Endothelial cell of umbilical vein (primary cell): ENCODE results near the gene ITPKB. TPM values are rescaled to one million over a fixed set of nuclear protein-coding genes. Genes with fewer than 3 reads are reported as not detected.

Experiments used
- BruUV-seq: library from RNA; stranded (reverse); fragments of 400-500 nt; replicated peaks from 2 replicates; lab custom pipeline; 2021; lab: Mats Ljungman, UMichigan
- CTCF ChIA-PET: fragments of 300-600, 350-600 bp; sonication (Branson Sonifier 250); formaldehyde crosslinking; loops from one replicate; lab custom pipeline; 2021; ENCODE audit warnings: antibody characterized with exemption, inconsistent platforms; lab: Charles Lee
- POLR2A ChIA-PET: fragments of 300-600, 350-600 bp; sonication (Branson Sonifier 250); formaldehyde crosslinking; loops from one replicate; lab custom pipeline; 2021; ENCODE audit warnings: antibody characterized with exemption, inconsistent platforms; lab: Charles Lee
- DNase-seq: peaks from one replicate; pipeline ENCODE4 v3.0.0-alpha.2; 2011; ENCODE audit warnings: low read depth, low spot score
- FAIRE-seq: peaks from 2 replicates; lab custom pipeline; 2011; peaks lifted over from hg19 to GRCh38; lab: Jason Lieb, UNC
- H2AFZ ChIP-seq: 2 replicates; pipeline ENCODE4 v1.6.0; 2012; ENCODE audit warnings: low read depth, low read length, control low read depth, inconsistent platforms
- H3K27ac ChIP-seq: 2 replicates; pipeline ENCODE4 v1.5.1; 2011; ENCODE audit warnings: low read depth, mild to moderate bottlenecking, control low read depth, low read length, moderate library complexity; ENCODE audit not compliant: insufficient read depth
- H3K27me3 ChIP-seq, 2 experiments: 2 replicates each; pipeline versions ENCODE4 v1.6.0 to v1.6.1; 2011; ENCODE audit warnings: low read length in 2 of 2, mixed read lengths in 1 of 2; ENCODE audit not compliant: control insufficient read depth in 2 of 2, insufficient read depth in 2 of 2
- H3K36me3 ChIP-seq, 2 experiments: 2 replicates in 1 of 2; 3 replicates in 1 of 2; pipeline ENCODE4 v1.5.1; 2011; ENCODE audit warnings: low read length in 2 of 2, mild to moderate bottlenecking in 1 of 2, moderate library complexity in 1 of 2; ENCODE audit not compliant: control insufficient read depth in 2 of 2, insufficient read depth in 2 of 2; ENCODE audit errors: extremely low read depth in 1 of 2
- H3K4me1 ChIP-seq: 3 replicates; pipeline ENCODE4 v1.5.1; 2011; ENCODE audit warnings: mild to moderate bottlenecking, low read length; ENCODE audit not compliant: control insufficient read depth, insufficient read depth; ENCODE audit errors: extremely low read depth
- H3K4me2 ChIP-seq: 2 replicates; pipeline ENCODE4 v1.6.1; 2011; ENCODE audit warnings: low read length, control low read depth, mixed read lengths; ENCODE audit not compliant: insufficient read depth
- H3K4me3 ChIP-seq, 3 experiments: fragments of 200-600 bp in 1 of 3; sonication (generic), shearing (Covaris generic) in 1 of 3; replicated peaks in 1 of 3; 2 replicates each; pipeline ENCODE4 v1.5.1; 2011 to 2016; ENCODE audit warnings: control low read depth in 3 of 3, low read length in 3 of 3, mild to moderate bottlenecking in 2 of 3, inconsistent platforms in 1 of 3, low read depth in 1 of 3, moderate library complexity in 1 of 3; ENCODE audit not compliant: insufficient read depth in 1 of 3
- H3K79me2 ChIP-seq: 2 replicates; pipeline ENCODE4 v1.6.0; 2012; ENCODE audit warnings: low read length, inconsistent platforms; ENCODE audit not compliant: control insufficient read depth, insufficient read depth
- H3K9ac ChIP-seq: replicated peaks from 2 replicates; pipeline ENCODE3; 2011; ENCODE audit warnings: low read length, control low read depth; ENCODE audit not compliant: insufficient read depth; ENCODE audit errors: extremely low read depth
- H3K9me1 ChIP-seq: replicated peaks from 3 replicates; pipeline ENCODE4 v1.6.0; 2011; ENCODE audit warnings: mild to moderate bottlenecking, low read length; ENCODE audit not compliant: control insufficient read depth, insufficient read depth; ENCODE audit errors: extremely low read depth
- H3K9me3 ChIP-seq: replicated peaks from 2 replicates; pipeline ENCODE4 v1.5.1; 2012; ENCODE audit warnings: low read length, inconsistent platforms; ENCODE audit not compliant: control insufficient read depth, insufficient read depth
- H4K20me1 ChIP-seq: replicated peaks from 2 replicates; pipeline ENCODE3; 2011; ENCODE audit warnings: mild to moderate bottlenecking, low read length; ENCODE audit not compliant: control insufficient read depth, insufficient read depth; ENCODE audit errors: extremely low read depth
- EZH2 ChIP-seq: IDR thresholded peaks from 2 replicates; pipeline ENCODE4 v1.6.1; 2012; ENCODE audit warnings: borderline replicate concordance, low read depth, mild to moderate bottlenecking, moderate library complexity, low read length, inconsistent platforms; ENCODE audit not compliant: severe bottlenecking
- FOS ChIP-seq: IDR thresholded peaks from 2 replicates; pipeline ENCODE4 v1.6.1; 2011; ENCODE audit warnings: mild to moderate bottlenecking, low read length, moderate library complexity, borderline replicate concordance; ENCODE audit not compliant: insufficient read depth
- GATA2 ChIP-seq: IDR thresholded peaks from 2 replicates; pipeline ENCODE4 v1.7.0; 2011; ENCODE audit warnings: low read depth, mild to moderate bottlenecking, moderate library complexity, mixed read lengths, low read length; ENCODE audit not compliant: insufficient read length, insufficient read depth
- JUN ChIP-seq: IDR thresholded peaks from 2 replicates; pipeline ENCODE4 v1.6.1; 2011; ENCODE audit warnings: borderline replicate concordance, low read depth; ENCODE audit not compliant: insufficient read length, insufficient read depth
- MAX ChIP-seq: IDR thresholded peaks from 2 replicates; pipeline ENCODE4 v1.6.1; 2011; ENCODE audit not compliant: insufficient read depth, insufficient read length
- MYC ChIP-seq: IDR thresholded peaks from one replicate; pipeline ENCODE4 v1.6.1; 2011; ENCODE audit warnings: mild to moderate bottlenecking, low read depth, low read length
- POLR2A ChIP-seq: IDR thresholded peaks from 2 replicates; pipeline ENCODE4 v1.6.1; 2012; ENCODE audit warnings: low read depth, mild to moderate bottlenecking, control low read depth, low read length
- POLR2AphosphoS5 ChIP-seq: IDR thresholded peaks from 2 replicates; pipeline ENCODE4 v1.6.1; 2012; ENCODE audit warnings: low read depth, mild to moderate bottlenecking, control low read depth, low read length, moderate library complexity; ENCODE audit not compliant: insufficient read depth
- dilution Hi-C: fragments of 300-500 bp; cut with MboI; formaldehyde crosslinking; loops from one replicate; pipeline ENCODE4 v1.15.0; 2019; ENCODE audit warnings: low sequenced_read_pairs; ENCODE audit not compliant: extremely low pct_ligation_motif_present
- intact Hi-C: fragments of 100-400 bp; cut with micrococcal nuclease; formaldehyde crosslinking; loops from one replicate; pipeline ENCODE4 v1.10.0; 2022
- polyA plus RNA-seq, 4 experiments: library from polyadenylated mRNA; depleted of rRNA in 3 of 4; stranded (reverse) in 3 of 4; unstranded in 1 of 4; fragments of >200 nt; gene quantifications; 2 replicates each; pipeline versions ENCODE4 v1.2.1 to v1.2.3, GENCODE V29; 2011 to 2012; ENCODE audit warnings: missing spikeins in 1 of 4
- total RNA-seq: library from RNA; stranded (reverse); gene quantifications from 2 replicates; pipeline ENCODE4 v1.2.3, GENCODE V29; 2021
- TF ChIP-seq, protein P1 (sequence below), 2 donors: IDR thresholded peaks; 1 replicate in 1 of 2; 2 replicates in 1 of 2; pipeline ENCODE4 v1.5.1; 2011; ENCODE audit warnings: low read length in 2 of 2, mild to moderate bottlenecking in 2 of 2, moderate library complexity in 2 of 2, control low read depth in 1 of 2, inconsistent platforms in 1 of 2, low read depth in 1 of 2; ENCODE audit not compliant: insufficient read depth in 1 of 2; ENCODE audit errors: extremely low read depth in 1 of 2

The ITPKB gene
- total and polyA plus RNA-seq, 2 donors (not counting 3 experiments of a cell fraction or from before 2014, with no cell fraction given), result 7.7 to 34.8 TPM

DNA sequence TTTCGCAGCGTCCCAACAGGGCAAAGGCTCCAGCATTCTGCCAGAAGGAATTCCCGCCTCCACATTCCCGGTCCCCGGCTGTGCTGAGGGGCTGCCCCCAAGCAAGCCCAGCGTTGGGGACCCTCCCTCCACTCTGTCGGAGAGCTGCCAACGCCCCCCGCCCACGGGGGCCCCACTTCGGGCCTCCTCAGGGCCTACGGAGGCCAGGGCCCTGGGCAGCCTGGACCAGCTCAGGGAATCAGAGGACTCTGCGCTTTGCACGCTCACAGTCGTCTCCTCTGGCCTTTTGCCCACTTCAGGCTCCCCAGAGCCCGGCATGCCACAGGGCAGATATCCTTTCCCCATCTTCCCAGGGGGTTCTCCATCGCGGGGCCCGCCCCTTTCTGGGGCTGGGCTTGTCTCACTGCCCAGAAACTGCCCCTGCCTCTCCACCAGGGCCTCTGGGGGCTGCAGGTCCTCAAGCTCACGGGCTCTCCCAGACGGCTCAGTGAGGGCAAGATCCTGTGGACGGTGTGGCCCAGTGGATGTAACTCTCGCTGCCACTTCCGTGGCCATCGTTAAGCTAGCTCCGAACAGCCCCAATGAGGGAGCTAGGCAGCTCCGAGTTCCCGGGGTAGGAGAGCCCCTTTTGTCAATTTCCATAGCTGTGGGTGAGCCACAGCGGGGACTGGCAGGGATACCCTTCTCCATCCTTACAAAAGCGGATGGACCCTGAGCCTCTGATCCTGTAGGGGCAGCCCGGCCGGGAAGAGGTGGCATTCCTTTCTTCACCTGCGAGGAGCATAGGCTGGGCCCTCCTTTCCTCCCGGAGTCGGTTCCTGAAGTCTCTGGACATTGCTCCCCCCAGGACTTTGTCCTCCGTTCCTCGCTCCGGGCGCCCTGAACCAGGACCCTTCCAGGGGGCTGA is 2.8 kb downstream of the ITPKB start:
- Histone ChIP-seq H2AFZ (no peak overlapping the region), H3K4me3 (peak overlapping the region in 1 of 3 experiments; percentile 70), H3K79me2 (peaks cover 31% of the 10 kb centered on the region), H3K9me3 (no peaks in the 10 kb centered on the region), H3K9ac (no peak overlapping the region), H3K4me2 (peak overlapping the region; percentile 93), H3K4me1 (peaks cover 21% of the 10 kb centered on the region), H3K9me1 (no peaks in the 10 kb centered on the region), H3K36me3 (peaks cover 2 to 5% of the 10 kb centered on the region in 2 experiments), H3K27ac (no peak overlapping the region), H3K27me3 (no peaks in the 10 kb centered on the region), H4K20me1 (peaks cover 2% of the 10 kb centered on the region)
- intact Hi-C loops, result loop anchor here (5.0 to 10.0 kb wide), 2 partner anchors 74 to 209 kb away; partner anchors contain the start of gene COQ8A
- no TSS peak for BruUV-seq
- FAIRE-seq (no peak), DNase-seq (no peak)
- CTCF ChIA-PET, result interaction anchor here (1.6 kb wide), 1 partner anchor 110 kb away, joined by 5 read pairs; no protein-coding TSS in a partner anchor
- no peak for TF ChIP-seq MAX
- TF ChIP-seq POLR2AphosphoS5, result no peak
- no peak for TF ChIP-seq FOS
- no peak for TF ChIP-seq GATA2
- TF ChIP-seq MYC, result no peak
- TF ChIP-seq EZH2, result no peak
- TF ChIP-seq, protein P1, sequence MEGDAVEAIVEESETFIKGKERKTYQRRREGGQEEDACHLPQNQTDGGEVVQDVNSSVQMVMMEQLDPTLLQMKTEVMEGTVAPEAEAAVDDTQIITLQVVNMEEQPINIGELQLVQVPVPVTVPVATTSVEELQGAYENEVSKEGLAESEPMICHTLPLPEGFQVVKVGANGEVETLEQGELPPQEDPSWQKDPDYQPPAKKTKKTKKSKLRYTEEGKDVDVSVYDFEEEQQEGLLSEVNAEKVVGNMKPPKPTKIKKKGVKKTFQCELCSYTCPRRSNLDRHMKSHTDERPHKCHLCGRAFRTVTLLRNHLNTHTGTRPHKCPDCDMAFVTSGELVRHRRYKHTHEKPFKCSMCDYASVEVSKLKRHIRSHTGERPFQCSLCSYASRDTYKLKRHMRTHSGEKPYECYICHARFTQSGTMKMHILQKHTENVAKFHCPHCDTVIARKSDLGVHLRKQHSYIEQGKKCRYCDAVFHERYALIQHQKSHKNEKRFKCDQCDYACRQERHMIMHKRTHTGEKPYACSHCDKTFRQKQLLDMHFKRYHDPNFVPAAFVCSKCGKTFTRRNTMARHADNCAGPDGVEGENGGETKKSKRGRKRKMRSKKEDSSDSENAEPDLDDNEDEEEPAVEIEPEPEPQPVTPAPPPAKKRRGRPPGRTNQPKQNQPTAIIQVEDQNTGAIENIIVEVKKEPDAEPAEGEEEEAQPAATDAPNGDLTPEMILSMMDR (IDR thresholded peaks at IDR 0.05; ENCODE audit: extremely low read depth in 1 of 2, insufficient read depth in 1 of 2, low read depth in 1 of 2, low read length in 2 of 2), result no peak
- no peak for TF ChIP-seq JUN
- TF ChIP-seq POLR2A, result no peak
- POLR2A ChIA-PET, result no interaction called here
- dilution Hi-C loops, result no loop called here
